ENCODE data around the gene SMG7. TPM values are rescaled to one million over a fixed set of nuclear protein-coding genes. Genes with fewer than 3 reads are reported as not detected.

The SMG7 gene
- total RNA-seq, 1 experiment from 2014 or later: 54.1 TPM

DNA sequence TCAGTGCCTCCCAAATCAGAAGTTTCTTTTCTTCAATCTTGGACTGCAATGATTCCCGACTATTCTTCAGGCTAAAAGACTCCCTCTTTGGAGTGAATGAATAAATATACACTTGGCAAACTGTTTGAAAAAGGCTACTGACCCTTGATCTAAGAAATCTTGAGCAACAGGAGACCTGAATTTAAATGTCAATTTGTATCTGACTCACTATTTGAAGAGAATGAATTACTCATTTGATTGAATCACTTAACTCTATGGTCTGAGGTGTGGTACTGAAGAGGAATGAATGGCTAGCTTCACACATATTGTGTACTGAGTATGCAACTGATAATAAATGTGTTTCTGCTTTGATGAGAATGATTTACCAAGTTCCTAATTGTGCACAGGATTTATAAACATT is 4.6 kb upstream of the SMG7 start:
- H3K9me2 ChIP-seq (ENCODE audit: insufficient read depth): no peaks in the 10 kb centered on the region
- BruUV-seq (replicated peaks): no TSS peak
- no peaks in the 10 kb centered on the region for H4K20me1 ChIP-seq (ENCODE audit: insufficient read depth)
- H3K36me3 ChIP-seq (ENCODE audit: control insufficient read depth in 1 of 2, insufficient read depth in 2 of 2, low read length in 2 of 2): no peaks in the 10 kb centered on the region
- ChIA-PET RAD21 (ENCODE audit: low non-redundant PET in 1 of 2, low total read pairs in 2 of 2, uncharacterized antibody in 2 of 2, unreplicated experiment in 2 of 2) (no interaction called here), CTCF (no interaction called here), POLR2A (no interaction called here)
- no peak overlapping the region for H3K4me3 ChIP-seq (replicated peaks in 1 of 2; ENCODE audit: low read depth in 1 of 2, low read length in 2 of 2)
- H2AFZ ChIP-seq (ENCODE audit: low read depth, low read length, poor library complexity, severe bottlenecking): no peak overlapping the region
- no peak for DNase-seq (ENCODE audit: low read depth, low spot score)
- H3K4me2 ChIP-seq (ENCODE audit: low read length): peak overlapping the region; percentile 2; the same call in 1 of the 2 replicates
- peaks cover 0 to 32% of the 10 kb centered on the region in 2 experiments; a peak in 3 of 4 replicates for H3K4me1 ChIP-seq (ENCODE audit: control insufficient read depth in 1 of 2, insufficient read depth in 2 of 2, low read length in 2 of 2)
- peaks cover 4% of the 10 kb centered on the region for H3K79me2 ChIP-seq (ENCODE audit: insufficient read depth, low read length)
- intact Hi-C loops (cut with micrococcal nuclease): no loop called here
- no peaks in the 10 kb centered on the region for H3K9me3 ChIP-seq (ENCODE audit: control insufficient read depth in 1 of 2, insufficient read depth in 1 of 2, low read depth in 1 of 2, low read length in 2 of 2)
- H3K27me3 ChIP-seq (ENCODE audit: insufficient read depth, low read length): no peaks in the 10 kb centered on the region
- no peak for ATAC-seq
- no peak overlapping the region for H3K9ac ChIP-seq (ENCODE audit: low read length)
- H3K27ac ChIP-seq (ENCODE audit: low read depth, low read length): no peak overlapping the region
- TF ChIP-seq FOSL1 (IDR thresholded peaks at IDR 0.05; ENCODE audit: low read depth) (no peak), EZH2phosphoT487 (IDR thresholded peaks at IDR 0.05; ENCODE audit: borderline replicate concordance) (no peak), RAD21 (IDR thresholded peaks at IDR 0.05; ENCODE audit: low read depth) (no peak), EZH2 (IDR thresholded peaks at IDR 0.05) (no peak), TCF7L2 (IDR thresholded peaks at IDR 0.05; ENCODE audit: borderline replicate concordance, extremely low read depth, insufficient read depth, insufficient read length) (no peak), ELF1 (IDR thresholded peaks at IDR 0.05; ENCODE audit: borderline replicate concordance, low read depth) (no peak), ZFX (IDR thresholded peaks at IDR 0.05) (no peak), ZNF274 (IDR thresholded peaks at IDR 0.05; ENCODE audit: low read depth, low read length) (no peak), CEBPB (IDR thresholded peaks at IDR 0.05; ENCODE audit: low read depth) (no peak; the same call in 1 of the 2 replicates), SP1 (IDR thresholded peaks at IDR 0.05; ENCODE audit: low read depth) (no peak), JUND (IDR thresholded peaks at IDR 0.05) (no peak), EGR1 (IDR thresholded peaks at IDR 0.05; ENCODE audit: low read depth) (no peak), CBX3 (IDR thresholded peaks at IDR 0.05; ENCODE audit: low read depth) (no peak), SIN3A (IDR thresholded peaks at IDR 0.05; ENCODE audit: low read depth) (no peak)
- TF ChIP-seq, protein P1, sequence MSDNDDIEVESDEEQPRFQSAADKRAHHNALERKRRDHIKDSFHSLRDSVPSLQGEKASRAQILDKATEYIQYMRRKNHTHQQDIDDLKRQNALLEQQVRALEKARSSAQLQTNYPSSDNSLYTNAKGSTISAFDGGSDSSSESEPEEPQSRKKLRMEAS (IDR thresholded peaks at IDR 0.05): no peak
- TF ChIP-seq, protein P2, sequence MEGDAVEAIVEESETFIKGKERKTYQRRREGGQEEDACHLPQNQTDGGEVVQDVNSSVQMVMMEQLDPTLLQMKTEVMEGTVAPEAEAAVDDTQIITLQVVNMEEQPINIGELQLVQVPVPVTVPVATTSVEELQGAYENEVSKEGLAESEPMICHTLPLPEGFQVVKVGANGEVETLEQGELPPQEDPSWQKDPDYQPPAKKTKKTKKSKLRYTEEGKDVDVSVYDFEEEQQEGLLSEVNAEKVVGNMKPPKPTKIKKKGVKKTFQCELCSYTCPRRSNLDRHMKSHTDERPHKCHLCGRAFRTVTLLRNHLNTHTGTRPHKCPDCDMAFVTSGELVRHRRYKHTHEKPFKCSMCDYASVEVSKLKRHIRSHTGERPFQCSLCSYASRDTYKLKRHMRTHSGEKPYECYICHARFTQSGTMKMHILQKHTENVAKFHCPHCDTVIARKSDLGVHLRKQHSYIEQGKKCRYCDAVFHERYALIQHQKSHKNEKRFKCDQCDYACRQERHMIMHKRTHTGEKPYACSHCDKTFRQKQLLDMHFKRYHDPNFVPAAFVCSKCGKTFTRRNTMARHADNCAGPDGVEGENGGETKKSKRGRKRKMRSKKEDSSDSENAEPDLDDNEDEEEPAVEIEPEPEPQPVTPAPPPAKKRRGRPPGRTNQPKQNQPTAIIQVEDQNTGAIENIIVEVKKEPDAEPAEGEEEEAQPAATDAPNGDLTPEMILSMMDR (IDR thresholded peaks at IDR 0.05 in 2 of 3, conservative IDR thresholded peaks at IDR 0.05 in 1 of 3; ENCODE audit: borderline replicate concordance in 1 of 3, insufficient read depth in 1 of 3, low read depth in 2 of 3, low read length in 2 of 3): no peak
- TF ChIP-seq, protein P3, sequence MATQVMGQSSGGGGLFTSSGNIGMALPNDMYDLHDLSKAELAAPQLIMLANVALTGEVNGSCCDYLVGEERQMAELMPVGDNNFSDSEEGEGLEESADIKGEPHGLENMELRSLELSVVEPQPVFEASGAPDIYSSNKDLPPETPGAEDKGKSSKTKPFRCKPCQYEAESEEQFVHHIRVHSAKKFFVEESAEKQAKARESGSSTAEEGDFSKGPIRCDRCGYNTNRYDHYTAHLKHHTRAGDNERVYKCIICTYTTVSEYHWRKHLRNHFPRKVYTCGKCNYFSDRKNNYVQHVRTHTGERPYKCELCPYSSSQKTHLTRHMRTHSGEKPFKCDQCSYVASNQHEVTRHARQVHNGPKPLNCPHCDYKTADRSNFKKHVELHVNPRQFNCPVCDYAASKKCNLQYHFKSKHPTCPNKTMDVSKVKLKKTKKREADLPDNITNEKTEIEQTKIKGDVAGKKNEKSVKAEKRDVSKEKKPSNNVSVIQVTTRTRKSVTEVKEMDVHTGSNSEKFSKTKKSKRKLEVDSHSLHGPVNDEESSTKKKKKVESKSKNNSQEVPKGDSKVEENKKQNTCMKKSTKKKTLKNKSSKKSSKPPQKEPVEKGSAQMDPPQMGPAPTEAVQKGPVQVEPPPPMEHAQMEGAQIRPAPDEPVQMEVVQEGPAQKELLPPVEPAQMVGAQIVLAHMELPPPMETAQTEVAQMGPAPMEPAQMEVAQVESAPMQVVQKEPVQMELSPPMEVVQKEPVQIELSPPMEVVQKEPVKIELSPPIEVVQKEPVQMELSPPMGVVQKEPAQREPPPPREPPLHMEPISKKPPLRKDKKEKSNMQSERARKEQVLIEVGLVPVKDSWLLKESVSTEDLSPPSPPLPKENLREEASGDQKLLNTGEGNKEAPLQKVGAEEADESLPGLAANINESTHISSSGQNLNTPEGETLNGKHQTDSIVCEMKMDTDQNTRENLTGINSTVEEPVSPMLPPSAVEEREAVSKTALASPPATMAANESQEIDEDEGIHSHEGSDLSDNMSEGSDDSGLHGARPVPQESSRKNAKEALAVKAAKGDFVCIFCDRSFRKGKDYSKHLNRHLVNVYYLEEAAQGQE (IDR thresholded peaks at IDR 0.05; ENCODE audit: low read depth): no peak
- TF ChIP-seq, protein P4, sequence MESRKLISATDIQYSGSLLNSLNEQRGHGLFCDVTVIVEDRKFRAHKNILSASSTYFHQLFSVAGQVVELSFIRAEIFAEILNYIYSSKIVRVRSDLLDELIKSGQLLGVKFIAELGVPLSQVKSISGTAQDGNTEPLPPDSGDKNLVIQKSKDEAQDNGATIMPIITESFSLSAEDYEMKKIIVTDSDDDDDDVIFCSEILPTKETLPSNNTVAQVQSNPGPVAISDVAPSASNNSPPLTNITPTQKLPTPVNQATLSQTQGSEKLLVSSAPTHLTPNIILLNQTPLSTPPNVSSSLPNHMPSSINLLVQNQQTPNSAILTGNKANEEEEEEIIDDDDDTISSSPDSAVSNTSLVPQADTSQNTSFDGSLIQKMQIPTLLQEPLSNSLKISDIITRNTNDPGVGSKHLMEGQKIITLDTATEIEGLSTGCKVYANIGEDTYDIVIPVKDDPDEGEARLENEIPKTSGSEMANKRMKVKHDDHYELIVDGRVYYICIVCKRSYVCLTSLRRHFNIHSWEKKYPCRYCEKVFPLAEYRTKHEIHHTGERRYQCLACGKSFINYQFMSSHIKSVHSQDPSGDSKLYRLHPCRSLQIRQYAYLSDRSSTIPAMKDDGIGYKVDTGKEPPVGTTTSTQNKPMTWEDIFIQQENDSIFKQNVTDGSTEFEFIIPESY (IDR thresholded peaks at IDR 0.05; ENCODE audit: extremely low read depth, insufficient replicate concordance, low read length): no peak
- TF ChIP-seq, protein P5, sequence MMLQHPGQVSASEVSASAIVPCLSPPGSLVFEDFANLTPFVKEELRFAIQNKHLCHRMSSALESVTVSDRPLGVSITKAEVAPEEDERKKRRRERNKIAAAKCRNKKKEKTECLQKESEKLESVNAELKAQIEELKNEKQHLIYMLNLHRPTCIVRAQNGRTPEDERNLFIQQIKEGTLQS (IDR thresholded peaks at IDR 0.05): no peak
